PC-3 (cell line): ENCODE results near the gene ENOSF1.

Source experiments
- CTCF ChIP-seq: fragments of 300-600 bp; sonication (generic); conservative IDR thresholded peaks from 2 replicates; pipeline ENCODE4 v1.5.1; 2017; ENCODE audit warnings: antibody characterized with exemption, low read depth, mild to moderate bottlenecking, low read length
- EZH2 ChIP-seq: fragments of 300-600 bp; sonication (generic); IDR thresholded peaks from one replicate; pipeline ENCODE4 v1.6.1; 2017; ENCODE audit warnings: antibody characterized with exemption, mild to moderate bottlenecking, low read length; ENCODE audit not compliant: unreplicated experiment
- EZH2phosphoT487 ChIP-seq: fragments of 300-600 bp; sonication (generic); IDR thresholded peaks from 2 replicates; pipeline ENCODE4 v1.6.1; 2018; ENCODE audit warnings: mild to moderate bottlenecking, antibody characterized with exemption, low read length, borderline replicate concordance

GRCh38 chr18:657311-658000 is 55.0 kb downstream of the ENOSF1 start, which contains the start of gene TYMS:
- TF ChIP-seq CTCF, result no peak
- no peak for TF ChIP-seq EZH2phosphoT487
- no peak for TF ChIP-seq EZH2
